GM12878 (cell line): Measurements from ENCODE around the gene TSHZ2. TPM values are rescaled to one million over a fixed set of nuclear protein-coding genes. Genes with fewer than 3 reads are reported as not detected.

ENCODE experiments used
- ATF7 ChIP-seq: fragments of 450-650 bp; IDR thresholded peaks from 2 replicates; pipeline ENCODE4 v1.6.1; 2016; ENCODE audit warnings: low read depth, mild to moderate bottlenecking
- BMI1 ChIP-seq: fragments of 450-650 bp; IDR thresholded peaks from 2 replicates; pipeline ENCODE4 v1.6.1; 2016; ENCODE audit warnings: mild to moderate bottlenecking, moderate library complexity, borderline replicate concordance
- FOS ChIP-seq: IDR thresholded peaks from 3 replicates; pipeline ENCODE4 v1.6.1; 2011; ENCODE audit warnings: borderline replicate concordance; ENCODE audit not compliant: insufficient read length; ENCODE audit errors: extremely low read depth
- IKZF2 ChIP-seq, 2 experiments: fragments of 450-650 bp; IDR thresholded peaks; 2 replicates each; pipeline ENCODE4 v1.6.1; 2017; ENCODE audit warnings: mild to moderate bottlenecking in 2 of 2, moderate library complexity in 2 of 2
- IRF4 ChIP-seq: IDR thresholded peaks from 2 replicates; pipeline ENCODE4 v1.6.1; 2011; ENCODE audit warnings: low read depth, low read length
- KLF5 ChIP-seq: fragments of 450-650 bp; IDR thresholded peaks from 2 replicates; pipeline ENCODE4 v1.6.1; 2014; ENCODE audit warnings: mild to moderate bottlenecking; ENCODE audit not compliant: partially characterized antibody
- MEF2B ChIP-seq: fragments of 450-650 bp; IDR thresholded peaks from 2 replicates; pipeline ENCODE4 v1.6.1; 2018; ENCODE audit warnings: mild to moderate bottlenecking, moderate library complexity; ENCODE audit not compliant: partially characterized antibody, poor library complexity, severe bottlenecking
- MTA2 ChIP-seq: fragments of 450-650 bp; IDR thresholded peaks from 2 replicates; pipeline ENCODE4 v1.6.1; 2016; ENCODE audit warnings: low read depth, mild to moderate bottlenecking, moderate library complexity
- POLR2A ChIP-seq: IDR thresholded peaks from 2 replicates; pipeline ENCODE4 v1.6.1; 2011; ENCODE audit warnings: low read depth, mild to moderate bottlenecking, low read length
- RUNX3 ChIP-seq: IDR thresholded peaks from 2 replicates; pipeline ENCODE4 v1.6.1; 2012; ENCODE audit warnings: low read length, inconsistent platforms
- SMARCA5 ChIP-seq: fragments of 450-650 bp; IDR thresholded peaks from 2 replicates; pipeline ENCODE4 v1.6.1; 2017; ENCODE audit warnings: mild to moderate bottlenecking
- STAT1 ChIP-seq: fragments of 450-650 bp; conservative IDR thresholded peaks from 2 replicates; pipeline ENCODE4 v1.6.1; 2014; ENCODE audit warnings: antibody characterized with exemption, mild to moderate bottlenecking
- TCF3 ChIP-seq: IDR thresholded peaks from 2 replicates; pipeline ENCODE4 v1.6.1; 2012; ENCODE audit warnings: low read depth, mild to moderate bottlenecking, low read length, borderline replicate concordance; ENCODE audit not compliant: insufficient read depth
- TCF7 ChIP-seq: IDR thresholded peaks from 2 replicates; pipeline ENCODE4 v1.6.1; 2014; ENCODE audit warnings: antibody characterized with exemption, borderline replicate concordance
- ZNF24 ChIP-seq: fragments of 450-650 bp; IDR thresholded peaks from 2 replicates; pipeline ENCODE4 v1.6.1; 2017; ENCODE audit warnings: antibody characterized with exemption, mild to moderate bottlenecking
- ZNF622 ChIP-seq: fragments of 450-650 bp; IDR thresholded peaks from 2 replicates; pipeline ENCODE4 v1.6.1; 2017; ENCODE audit warnings: mild to moderate bottlenecking, inconsistent platforms
- polyA plus RNA-seq, 11 experiments: library from polyadenylated mRNA; depleted of rRNA in 4 of 11; unstranded in 6 of 11; stranded (reverse) in 5 of 11; fragments of >200 nt; fragmentation: Nextera tagmentation in 4 of 11; fragmentation: Illumina TruSeq in 1 of 11; extraction: Ambion mirVana in 4 of 11; extraction: Trizol in 1 of 11; gene quantifications; 1 replicate in 1 of 11; 2 replicates in 10 of 11; pipeline versions ENCODE4 v1.2.1 to v1.2.3, GENCODE V29; 2011 to 2016; ENCODE audit warnings: inconsistent platforms in 2 of 11, missing spikeins in 2 of 11, low read depth in 1 of 11
- total RNA-seq, 4 experiments: library from RNA; depleted of rRNA in 3 of 4; stranded (reverse); fragments of >200 nt in 3 of 4; fragmentation: Illumina TruSeq in 1 of 4; extraction: Trizol in 1 of 4; gene quantifications; 2 replicates each; pipeline versions ENCODE4 v1.2.1 to v1.2.3, GENCODE V29; 2013 to 2021
- TF ChIP-seq, protein P1 (sequence below): fragments of 450-650 bp; IDR thresholded peaks from 2 replicates; pipeline ENCODE4 v1.6.1; 2017; ENCODE audit warnings: mild to moderate bottlenecking, moderate library complexity
- TF ChIP-seq, protein P2 (sequence below): IDR thresholded peaks from 2 replicates; pipeline ENCODE4 v1.6.1; 2012; ENCODE audit warnings: low read depth, low read length, improper control_type of control experiment
- TF ChIP-seq, protein P3 (sequence below): fragments of 450-650 bp; IDR thresholded peaks from 2 replicates; pipeline ENCODE4 v1.6.1; 2016; ENCODE audit warnings: mild to moderate bottlenecking, moderate library complexity, borderline replicate concordance

Gene TSHZ2
- total and polyA plus RNA-seq, 10 of the 15 experiments (the other 5 are each of a cell fraction or from before 2014, with no cell fraction given): 0.01 to 0.86 (median 0.13) TPM; not detected in 2

DNA sequence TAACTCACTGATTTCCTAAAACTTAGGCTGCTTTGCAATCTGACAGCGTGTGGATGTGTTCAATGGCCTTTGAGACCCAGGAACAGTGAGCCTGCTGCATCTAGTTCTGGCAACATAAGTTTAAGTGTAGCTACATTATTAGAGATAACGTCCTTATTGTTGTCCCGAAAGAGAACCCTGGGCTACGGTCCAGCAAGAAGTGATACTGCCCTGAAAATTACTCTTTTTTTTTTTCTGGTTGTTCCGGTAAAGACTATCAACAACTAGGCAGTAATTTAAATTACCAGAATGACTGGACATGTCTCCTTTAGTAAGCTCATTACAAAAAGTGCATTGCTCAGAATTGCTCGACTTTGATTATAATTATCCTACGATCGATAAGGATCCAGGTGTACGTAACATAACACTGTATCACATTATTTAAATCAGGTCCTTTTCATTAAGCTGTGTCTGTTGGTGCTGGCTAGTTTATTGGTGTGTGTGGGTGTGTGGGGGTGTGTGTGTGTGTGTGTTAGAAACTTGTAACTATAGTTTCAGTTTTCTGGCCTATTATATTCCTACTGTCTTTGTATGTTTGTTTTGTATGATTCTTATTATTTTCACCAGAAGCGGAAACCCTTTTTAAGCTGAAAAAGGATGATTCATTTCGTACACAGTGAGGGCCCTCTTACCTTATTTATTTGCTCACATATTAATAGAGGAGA, 3.0 kb downstream of the TSHZ2 start (continued):
- TF ChIP-seq, protein P1, sequence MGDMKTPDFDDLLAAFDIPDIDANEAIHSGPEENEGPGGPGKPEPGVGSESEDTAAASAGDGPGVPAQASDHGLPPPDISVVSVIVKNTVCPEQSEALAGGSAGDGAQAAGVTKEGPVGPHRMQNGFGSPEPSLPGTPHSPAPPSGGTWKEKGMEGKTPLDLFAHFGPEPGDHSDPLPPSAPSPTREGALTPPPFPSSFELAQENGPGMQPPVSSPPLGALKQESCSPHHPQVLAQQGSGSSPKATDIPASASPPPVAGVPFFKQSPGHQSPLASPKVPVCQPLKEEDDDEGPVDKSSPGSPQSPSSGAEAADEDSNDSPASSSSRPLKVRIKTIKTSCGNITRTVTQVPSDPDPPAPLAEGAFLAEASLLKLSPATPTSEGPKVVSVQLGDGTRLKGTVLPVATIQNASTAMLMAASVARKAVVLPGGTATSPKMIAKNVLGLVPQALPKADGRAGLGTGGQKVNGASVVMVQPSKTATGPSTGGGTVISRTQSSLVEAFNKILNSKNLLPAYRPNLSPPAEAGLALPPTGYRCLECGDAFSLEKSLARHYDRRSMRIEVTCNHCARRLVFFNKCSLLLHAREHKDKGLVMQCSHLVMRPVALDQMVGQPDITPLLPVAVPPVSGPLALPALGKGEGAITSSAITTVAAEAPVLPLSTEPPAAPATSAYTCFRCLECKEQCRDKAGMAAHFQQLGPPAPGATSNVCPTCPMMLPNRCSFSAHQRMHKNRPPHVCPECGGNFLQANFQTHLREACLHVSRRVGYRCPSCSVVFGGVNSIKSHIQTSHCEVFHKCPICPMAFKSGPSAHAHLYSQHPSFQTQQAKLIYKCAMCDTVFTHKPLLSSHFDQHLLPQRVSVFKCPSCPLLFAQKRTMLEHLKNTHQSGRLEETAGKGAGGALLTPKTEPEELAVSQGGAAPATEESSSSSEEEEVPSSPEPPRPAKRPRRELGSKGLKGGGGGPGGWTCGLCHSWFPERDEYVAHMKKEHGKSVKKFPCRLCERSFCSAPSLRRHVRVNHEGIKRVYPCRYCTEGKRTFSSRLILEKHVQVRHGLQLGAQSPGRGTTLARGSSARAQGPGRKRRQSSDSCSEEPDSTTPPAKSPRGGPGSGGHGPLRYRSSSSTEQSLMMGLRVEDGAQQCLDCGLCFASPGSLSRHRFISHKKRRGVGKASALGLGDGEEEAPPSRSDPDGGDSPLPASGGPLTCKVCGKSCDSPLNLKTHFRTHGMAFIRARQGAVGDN: no peak
- no peak for TF ChIP-seq SMARCA5
- TF ChIP-seq, protein P2, sequence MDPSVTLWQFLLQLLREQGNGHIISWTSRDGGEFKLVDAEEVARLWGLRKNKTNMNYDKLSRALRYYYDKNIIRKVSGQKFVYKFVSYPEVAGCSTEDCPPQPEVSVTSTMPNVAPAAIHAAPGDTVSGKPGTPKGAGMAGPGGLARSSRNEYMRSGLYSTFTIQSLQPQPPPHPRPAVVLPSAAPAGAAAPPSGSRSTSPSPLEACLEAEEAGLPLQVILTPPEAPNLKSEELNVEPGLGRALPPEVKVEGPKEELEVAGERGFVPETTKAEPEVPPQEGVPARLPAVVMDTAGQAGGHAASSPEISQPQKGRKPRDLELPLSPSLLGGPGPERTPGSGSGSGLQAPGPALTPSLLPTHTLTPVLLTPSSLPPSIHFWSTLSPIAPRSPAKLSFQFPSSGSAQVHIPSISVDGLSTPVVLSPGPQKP: no peak
- no peak for TF ChIP-seq RUNX3
- TF ChIP-seq BMI1: peak; percentile 59; the same call in 1 of the 2 replicates
- TF ChIP-seq KLF5: no peak
- no peak for TF ChIP-seq STAT1
- peak; percentile 22 to 52; a peak in 3 of 4 replicates for TF ChIP-seq IKZF2 (IDR thresholded peaks at IDR 0.05)
- peak; percentile 83 for TF ChIP-seq MTA2
- TF ChIP-seq POLR2A: no peak
- TF ChIP-seq, protein P3, sequence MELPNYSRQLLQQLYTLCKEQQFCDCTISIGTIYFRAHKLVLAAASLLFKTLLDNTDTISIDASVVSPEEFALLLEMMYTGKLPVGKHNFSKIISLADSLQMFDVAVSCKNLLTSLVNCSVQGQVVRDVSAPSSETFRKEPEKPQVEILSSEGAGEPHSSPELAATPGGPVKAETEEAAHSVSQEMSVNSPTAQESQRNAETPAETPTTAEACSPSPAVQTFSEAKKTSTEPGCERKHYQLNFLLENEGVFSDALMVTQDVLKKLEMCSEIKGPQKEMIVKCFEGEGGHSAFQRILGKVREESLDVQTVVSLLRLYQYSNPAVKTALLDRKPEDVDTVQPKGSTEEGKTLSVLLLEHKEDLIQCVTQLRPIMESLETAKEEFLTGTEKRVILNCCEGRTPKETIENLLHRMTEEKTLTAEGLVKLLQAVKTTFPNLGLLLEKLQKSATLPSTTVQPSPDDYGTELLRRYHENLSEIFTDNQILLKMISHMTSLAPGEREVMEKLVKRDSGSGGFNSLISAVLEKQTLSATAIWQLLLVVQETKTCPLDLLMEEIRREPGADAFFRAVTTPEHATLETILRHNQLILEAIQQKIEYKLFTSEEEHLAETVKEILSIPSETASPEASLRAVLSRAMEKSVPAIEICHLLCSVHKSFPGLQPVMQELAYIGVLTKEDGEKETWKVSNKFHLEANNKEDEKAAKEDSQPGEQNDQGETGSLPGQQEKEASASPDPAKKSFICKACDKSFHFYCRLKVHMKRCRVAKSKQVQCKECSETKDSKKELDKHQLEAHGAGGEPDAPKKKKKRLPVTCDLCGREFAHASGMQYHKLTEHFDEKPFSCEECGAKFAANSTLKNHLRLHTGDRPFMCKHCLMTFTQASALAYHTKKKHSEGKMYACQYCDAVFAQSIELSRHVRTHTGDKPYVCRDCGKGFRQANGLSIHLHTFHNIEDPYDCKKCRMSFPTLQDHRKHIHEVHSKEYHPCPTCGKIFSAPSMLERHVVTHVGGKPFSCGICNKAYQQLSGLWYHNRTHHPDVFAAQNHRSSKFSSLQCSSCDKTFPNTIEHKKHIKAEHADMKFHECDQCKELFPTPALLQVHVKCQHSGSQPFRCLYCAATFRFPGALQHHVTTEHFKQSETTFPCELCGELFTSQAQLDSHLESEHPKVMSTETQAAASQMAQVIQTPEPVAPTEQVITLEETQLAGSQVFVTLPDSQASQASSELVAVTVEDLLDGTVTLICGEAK: no peak
- TF ChIP-seq MEF2B: peak; percentile 22
- TF ChIP-seq ATF7: peak; percentile 75
- TF ChIP-seq TCF3: no peak
- no peak for TF ChIP-seq TCF7
- TF ChIP-seq IRF4: no peak
- TF ChIP-seq ZNF24: no peak
- TF ChIP-seq ZNF622: no peak
- no peak for TF ChIP-seq FOS
